GM19438 (cell line): ENCODE data around the gene UNC119B.

Experiments used
- ATAC-seq: cut with Tn5 transposase; IDR thresholded peaks from one replicate; pipeline ENCODE4 v1.9.1; 2021; ENCODE audit warnings: low read depth; ENCODE audit not compliant: unreplicated experiment

Gene UNC119B

DNA sequence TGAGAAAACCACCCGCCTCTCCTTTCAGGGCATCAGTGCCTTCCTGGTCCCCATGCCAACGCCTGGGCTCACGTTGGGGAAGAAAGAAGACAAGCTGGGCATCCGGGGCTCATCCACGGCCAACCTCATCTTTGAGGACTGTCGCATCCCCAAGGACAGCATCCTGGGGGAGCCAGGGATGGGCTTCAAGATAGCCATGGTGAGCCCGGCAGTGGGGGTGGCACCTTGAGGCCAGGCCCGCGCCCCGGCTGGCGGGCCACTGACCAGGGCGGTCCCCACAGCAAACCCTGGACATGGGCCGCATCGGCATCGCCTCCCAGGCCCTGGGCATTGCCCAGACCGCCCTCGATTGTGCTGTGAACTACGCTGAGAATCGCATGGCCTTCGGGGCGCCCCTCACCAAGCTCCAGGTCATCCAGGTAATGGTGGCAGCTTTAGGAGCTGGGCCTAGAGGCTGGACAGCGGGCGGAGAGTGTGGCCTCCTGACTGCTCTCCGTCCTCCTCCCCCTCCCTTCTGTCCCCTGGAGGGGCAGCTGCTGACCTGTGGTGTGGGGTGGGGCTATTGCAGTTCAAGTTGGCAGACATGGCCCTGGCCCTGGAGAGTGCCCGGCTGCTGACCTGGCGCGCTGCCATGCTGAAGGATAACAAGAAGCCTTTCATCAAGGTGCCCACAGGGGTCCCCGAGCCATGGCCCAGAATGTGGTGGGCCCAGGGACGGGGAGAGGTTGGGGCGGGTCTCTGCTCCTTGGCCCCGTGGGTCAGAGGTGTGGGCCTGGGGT lies 28.2 kb downstream of the UNC119B start:
- no peak for ATAC-seq

DNA sequence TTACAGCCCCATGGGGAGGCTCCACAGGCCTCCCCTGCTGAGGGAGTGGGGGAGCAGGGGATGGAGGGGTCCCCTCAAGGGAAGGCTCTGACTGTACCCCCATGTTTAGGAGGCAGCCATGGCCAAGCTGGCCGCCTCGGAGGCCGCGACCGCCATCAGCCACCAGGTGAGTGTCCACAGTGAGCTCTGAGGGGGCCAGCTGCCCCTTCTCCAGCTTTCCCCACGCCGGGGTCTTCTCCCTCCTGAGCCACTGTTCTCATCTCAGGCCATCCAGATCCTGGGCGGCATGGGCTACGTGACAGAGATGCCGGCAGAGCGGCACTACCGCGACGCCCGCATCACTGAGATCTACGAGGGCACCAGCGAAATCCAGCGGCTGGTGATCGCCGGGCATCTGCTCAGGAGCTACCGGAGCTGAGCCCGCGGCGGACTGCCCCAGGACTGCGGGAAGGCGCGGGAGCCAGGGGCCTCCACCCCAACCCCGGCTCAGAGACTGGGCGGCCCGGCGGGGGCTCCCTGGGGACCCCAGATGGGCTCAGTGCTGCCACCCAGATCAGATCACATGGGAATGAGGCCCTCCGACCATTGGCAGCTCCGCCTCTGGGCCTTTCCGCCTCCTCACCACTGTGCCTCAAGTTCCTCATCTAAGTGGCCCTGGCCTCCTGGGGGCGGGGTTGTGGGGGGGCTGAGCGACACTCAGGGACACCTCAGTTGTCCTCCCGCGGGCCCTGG lies 28.9 kb downstream of the UNC119B start:
- ATAC-seq = no peak

DNA sequence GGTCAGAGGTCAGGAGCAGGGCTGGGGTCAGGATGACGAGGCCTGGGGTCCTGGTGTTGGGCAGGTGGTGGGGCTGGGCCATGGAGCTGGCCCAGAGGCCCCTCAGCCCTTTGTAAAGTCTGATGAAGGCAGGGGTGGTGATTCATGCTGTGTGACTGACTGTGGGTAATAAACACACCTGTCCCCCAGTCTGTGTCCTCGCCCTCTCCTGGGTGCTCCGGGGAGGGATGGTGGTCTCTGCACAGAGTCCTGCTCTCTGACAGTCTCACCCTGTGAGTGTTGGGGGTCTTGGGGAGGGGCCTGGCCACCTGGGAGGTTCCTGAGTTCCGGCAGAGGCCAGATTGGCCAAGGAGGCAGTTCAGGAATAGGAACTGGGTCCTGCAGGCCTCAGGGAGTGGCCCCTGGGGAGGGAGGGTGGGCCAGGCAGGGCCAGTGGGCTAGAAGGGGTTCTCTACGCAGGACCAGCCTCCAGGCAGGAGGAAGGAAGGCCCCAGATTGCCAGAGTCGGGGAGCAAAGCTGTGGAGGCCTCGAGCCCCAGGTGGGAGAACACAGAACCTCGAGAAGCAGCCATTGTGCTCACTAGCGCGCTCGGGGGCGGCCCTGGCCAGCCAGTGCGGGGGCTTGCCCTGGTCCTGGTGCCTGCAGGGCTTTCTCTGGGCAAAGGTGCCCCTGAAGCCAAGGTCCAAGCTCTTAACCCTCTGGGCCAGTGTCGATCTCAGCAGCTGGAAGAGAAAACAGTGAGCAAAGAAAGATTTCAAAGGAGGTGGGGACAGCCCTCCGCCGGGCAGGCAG lies 29.8 kb downstream of the UNC119B start:
- ATAC-seq = no peak

DNA sequence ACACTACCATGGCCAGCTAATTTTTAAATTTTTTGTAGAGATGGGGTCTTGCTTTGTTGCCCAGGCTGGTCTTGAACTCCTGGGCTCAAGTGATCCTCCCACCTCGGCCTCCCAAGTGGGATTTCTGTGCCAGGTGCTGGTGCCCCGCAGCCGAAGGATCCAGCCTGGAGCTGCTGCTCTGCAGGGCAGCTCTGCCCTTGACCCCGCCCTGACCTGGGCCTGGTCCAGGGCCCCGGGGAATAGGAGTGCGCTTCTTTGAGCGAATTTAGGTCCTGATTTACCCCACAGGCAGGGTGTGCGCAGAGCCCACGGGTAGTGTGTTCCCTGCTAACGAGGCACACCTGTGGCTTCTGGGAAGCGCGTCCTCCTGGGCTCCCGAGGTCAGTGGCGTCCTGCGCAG lies 30.6 kb downstream of the UNC119B start:
- ATAC-seq = no peak

DNA sequence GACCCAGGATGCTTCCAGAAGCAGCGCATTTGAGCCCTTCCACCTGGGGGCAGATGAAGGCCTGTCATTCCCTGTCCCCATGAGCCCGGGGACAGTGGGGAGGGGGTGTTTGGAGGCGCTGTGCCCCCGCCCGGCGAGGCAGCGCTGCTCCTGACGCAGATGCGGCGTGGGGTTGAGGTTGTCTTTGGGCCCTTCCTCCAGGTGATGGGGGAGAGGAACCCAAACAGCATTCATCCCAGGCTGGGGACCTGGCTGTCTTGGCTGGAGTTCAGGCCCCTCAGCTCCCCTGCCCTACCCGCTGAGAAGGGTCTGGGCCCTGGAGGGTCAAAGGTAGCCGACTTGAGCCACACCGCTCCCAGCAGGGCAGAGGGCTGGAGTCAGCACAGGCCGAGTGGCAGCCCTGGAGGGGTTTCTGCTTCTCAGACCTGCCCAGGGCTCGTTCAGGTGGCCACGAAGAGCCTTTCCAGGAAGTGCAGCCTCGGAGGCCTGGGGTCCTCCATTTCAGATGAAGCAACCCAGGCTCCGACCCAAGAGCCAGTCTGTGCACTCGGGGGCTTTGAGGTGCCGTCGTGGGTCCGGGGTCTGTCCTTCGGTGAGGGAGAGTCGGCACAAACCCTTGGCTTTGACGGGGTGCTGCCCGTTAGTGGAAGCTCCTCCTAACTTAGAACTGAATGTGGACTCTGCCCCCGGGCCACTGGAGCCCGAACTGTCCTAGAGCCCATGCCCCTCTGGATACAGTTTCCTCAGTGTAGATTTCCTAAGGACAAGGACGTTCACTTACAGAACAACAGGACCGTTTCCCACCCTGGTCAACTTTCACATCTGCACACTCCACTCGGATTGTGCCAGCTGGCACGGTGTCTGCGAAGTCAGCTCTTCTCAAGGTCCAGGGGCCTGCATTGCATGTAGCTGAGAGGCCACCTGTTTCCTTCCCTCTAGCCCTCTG lies 31.5 kb downstream of the UNC119B start:
- ATAC-seq = no peak

DNA sequence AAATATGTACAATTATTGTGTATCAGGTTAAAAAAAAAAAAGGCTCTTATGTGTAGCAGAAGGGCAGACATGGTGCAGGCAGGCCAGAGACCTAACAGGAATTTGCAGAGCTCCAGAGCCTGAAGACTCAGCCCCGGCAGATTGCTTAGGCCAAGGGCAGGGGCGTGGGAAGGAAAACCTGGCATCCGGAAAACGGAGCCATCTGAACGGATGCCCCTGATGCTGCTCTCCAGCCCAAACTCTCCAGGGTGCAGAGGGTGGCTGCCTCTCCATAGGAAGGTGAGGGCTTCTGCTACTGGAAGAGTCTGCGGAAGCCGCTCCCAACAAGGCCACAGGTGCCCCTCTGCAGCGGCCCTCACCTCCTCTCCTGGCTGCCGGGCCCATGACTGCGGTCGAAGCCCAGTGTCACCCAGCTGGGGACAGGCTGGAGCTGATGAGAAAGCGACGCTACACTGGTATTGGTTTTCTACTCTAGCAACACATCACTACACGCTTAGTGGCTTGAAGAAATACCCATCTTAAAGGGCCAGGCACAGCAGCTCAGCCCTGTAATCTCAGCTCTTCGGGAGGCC lies 34.8 kb downstream of the UNC119B start:
- ATAC-seq = no peak

DNA sequence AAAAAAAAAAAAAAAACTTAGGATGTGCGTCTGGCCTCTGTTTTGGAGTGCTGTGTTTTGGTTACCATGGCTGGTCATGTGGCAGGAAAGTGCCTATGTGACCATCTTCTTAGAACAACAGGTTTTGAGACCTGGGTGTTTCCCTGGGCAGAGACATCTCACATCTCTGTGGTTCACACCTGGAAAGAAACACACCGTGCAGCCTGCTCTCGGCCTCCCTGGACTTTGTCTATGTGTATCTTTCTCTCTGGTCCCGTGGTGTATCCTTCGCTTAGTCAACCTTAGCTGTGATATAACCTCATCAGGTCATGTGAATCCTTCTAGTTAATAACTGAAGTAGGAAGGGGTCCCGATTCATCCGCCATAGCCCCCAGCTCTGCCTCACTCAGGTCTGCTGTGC lies 38.0 kb downstream of the UNC119B start:
- ATAC-seq = no peak

DNA sequence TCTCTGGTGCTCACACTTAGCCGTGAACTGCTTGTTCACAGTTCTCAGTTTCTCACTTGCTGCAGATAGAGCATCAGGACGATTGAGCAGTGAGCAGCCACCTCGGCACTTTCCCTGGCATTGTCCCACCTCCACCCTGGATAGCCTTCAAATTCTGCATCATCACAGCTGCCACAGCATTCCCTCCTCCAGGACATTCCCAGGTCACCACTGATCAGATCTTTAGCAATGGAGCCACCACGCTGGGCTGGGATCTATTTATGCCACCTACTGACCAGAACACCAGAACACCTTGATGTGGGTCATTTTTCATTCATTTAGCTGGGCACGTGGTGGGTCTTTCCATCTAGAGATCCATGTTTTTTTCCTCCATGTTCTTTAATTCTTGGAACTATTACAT lies 39.0 kb downstream of the UNC119B start:
- no peak for ATAC-seq

DNA sequence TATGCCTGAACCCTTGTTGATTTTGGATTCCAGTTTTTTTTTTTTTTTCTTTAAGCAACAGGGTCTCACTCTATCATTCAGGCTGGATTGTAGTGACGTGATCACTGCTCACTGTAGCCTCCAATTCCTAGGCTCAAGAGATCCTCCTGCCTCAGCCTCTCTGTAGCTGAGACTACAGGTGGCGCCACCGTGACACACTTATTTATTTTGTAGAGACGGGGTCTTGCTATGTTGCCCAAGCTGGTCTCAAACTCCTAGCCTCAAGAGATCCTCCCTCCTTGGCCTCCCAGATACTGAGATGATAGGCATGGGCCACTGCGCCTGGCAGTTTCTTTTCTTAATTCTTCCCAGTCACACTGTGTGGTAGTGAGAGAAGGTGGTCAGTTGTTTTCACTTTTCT lies 40.5 kb downstream of the UNC119B start:
- ATAC-seq = no peak

DNA sequence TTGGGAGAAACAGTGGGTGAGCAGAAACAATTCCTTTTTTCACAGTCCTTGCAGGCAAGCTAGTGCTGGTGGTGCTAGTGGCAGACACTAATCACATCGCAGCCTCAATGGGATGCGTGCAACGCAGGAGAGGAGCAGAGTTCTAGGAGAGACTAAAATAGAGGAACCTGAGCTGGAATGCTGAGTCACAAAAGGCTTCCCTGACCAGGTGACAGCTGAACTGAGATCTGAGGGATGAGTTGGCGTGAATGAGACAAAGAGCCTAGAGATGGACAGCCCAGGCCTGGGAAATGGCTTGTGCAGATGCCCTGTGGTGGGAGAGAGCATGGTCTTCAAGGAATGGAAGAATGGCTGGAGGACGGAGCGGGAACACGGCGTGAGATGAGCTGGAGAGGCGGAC lies 41.1 kb downstream of the UNC119B start:
- no peak for ATAC-seq

DNA sequence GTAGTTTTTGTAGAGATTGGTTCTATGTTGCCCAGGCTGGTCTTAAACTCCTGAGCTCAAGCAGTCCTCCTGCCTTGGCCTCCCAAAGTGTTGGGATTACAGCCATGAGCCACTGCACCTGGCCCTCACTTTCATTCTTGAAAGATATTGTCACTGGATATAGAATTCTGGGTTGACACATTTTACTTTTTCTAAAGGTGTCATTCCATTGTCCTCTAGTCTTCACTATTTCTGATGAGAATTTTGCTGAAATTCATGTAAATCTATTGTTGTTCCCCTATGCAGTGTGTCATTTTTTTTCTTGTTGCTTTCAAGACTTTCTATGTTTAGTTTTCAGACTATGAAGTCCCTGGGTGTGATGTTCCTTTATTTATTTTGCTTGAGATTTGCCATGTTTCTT lies 44.5 kb downstream of the UNC119B start:
- ATAC-seq = no peak

DNA sequence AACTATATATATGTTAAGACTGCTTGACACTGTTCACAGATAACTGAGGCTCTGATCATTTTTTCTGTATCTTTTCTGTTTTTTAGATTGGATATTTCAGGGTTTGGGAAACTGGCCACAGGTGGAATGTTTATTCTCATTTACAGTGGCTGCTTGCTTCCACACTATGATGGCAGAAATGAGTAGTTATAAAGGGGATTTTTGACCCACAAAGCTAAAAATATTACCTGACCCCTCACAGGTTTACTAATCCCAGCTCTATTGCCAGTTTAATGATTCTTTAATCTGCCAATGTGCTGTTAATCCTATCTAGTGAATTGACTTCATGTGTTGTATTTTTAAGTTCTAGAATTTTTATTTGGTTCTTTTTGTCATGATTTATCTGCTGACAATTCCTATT lies 45.0 kb downstream of the UNC119B start:
- no peak for ATAC-seq

DNA sequence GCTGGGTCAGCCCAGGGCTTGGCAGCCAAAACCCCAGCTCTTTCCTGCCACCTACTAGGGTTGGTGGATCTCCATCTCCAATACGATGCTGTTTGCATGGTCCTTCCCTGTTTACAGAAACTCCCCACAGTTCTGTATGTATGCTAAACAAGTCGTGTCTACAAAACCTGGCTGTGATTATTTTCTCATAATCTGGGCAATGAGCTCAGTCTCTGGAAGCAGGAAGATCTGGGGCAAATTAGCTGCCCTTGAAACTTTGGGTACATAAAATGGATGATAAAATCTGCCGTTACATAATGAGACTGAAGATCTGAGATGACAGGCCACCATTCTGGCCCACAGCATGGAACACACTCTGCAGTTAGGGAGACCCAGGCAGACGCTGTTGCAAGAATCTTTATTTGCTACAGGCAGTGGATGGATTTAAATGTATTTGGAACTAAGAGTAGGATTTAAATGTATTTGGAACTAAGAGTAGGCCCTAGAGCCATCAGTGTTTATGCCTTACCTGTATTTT lies 47.0 kb downstream of the UNC119B start:
- no peak for ATAC-seq

DNA sequence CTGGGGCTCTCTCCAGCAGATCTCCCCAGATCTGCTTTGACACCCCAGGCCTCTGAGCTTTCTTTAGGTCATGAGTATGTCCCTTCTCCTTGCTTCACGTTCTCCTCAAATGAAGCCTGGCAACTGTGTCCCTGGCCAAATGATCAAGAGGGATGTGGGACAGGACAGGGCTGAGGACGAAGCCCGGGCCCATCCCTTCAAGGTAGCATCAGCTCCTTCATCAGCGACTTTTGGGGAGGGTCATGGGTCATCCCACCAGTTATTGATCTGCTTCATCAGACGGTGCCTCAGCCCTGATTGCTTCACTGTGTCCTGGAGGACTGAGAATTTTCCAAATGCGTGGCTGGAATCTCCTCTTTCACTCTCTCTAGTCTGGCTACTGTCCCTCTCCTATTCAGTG lies 47.7 kb downstream of the UNC119B start:
- no peak for ATAC-seq

DNA sequence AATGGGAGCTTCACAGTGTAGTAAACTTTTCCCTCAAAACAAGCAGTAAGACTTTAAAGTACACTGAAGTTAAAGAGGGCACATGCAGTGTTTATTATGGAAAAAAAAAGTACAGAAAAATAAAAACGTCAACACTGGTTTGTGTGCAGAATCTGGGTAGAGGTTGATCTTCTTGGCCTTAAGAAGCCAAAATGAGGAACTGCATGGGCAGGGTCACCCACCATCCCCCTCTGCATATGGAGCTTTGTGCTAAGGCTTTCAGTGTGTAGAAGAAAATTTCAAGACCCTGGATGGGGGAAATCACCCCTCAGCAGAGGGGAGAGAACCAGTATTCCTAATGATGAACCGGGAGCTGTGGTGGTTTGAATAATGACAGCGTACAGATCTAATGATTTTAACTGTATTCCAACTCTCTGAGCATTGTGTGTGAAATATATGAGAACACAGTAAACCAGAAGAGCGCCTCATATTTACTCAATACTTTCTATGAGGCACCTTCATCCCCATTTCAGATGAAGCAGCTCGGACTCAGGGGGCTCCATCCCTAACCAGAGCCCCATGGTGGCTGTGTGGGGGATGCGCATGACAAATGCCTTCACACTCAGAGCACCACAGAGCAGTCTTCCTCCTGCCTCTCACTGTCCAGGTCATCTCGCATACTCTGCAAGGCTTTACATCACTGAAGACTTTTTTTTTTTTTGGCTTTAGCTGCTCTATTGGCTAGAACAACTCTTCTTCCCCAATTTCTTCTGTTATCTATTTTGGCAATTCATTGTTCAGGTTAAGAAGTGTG lies 48.7 kb downstream of the UNC119B start:
- ATAC-seq = no peak

DNA sequence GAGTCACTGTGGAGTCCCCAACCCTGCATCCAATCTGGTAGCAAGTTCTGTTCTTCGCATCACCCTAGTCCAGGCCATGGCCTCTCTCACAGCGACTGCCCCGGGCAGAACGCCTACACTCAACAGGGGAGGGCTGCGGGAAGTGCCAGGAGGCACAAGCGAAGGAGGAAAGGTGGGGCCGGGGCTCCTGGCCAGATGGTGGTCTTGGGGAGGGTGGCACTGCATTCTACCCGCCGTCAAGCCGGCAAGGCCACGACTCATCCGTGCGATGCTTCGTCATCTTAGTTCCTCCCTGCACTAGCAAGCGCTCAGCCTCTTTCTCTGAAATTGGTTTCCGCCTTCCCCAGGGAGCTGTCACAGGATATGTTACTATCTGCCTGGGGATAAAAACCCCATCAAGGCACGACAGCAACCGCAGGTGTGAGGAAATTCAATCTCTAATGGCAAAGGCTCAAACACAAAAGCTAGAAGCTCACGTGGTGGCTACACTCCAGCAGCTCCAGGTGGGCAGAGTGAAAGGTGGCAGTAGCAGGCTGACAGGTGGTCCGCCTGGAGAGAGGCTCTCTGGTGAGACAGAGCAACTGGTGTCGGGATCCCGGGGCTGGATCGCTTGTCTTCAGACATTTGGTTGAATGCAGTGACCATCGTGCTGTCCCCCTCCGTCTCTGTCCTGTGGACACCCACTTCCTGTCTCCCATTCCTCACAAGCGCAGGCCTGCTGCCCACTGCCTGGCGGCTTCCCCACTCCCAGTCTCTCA lies 49.5 kb downstream of the UNC119B start:
- ATAC-seq = no peak

DNA sequence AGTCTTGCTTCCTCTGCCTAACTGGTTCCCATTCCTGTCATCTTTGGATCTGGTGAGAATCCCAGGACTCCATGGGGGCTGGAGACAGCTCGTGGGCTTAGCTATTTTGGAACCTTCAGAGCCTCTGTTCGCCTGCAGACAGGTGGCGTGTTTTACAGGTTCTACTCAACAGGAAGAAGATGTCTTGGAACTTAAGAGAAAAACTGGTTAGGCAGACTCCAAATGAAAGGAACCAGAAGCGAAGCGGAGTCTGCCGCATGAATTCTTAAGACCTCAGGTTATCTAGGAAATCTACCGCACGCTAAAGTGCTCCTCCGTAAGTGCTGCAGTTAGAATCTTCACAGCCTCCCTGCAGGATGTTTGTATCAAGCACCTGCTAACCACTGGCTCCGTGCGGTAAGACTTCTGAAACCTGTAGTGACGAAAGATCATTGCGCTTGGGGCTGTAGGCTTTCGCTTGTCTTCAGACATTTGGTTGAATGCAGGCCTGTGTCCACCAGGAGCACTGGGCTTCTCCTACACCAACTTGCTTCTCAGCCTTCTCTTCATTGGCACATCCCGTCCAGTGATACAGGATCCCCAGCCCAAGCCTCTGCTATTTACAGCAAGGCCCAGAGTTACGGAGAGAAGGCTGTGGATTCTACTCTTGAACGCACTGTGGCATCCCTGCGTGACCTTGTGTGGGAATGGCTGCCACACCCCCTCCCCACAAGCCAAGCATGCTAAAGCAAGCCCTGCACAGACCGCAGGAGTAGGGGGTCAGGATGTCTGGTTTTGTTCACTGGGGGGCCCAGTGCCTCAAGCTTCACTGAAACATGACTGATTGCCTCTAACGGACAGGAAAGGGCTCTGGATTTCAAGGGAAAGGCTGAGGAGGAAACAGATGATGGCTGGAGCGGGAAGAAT lies 50.3 kb downstream of the UNC119B start:
- no peak for ATAC-seq
